Mucosa of rectum (tissue), 2 donors: ENCODE data around the gene TRAF1.

Experiments
- H3K27ac ChIP-seq, 2 donors: one replicate each; pipeline ENCODE4 v1.7.0; 2013; ENCODE audit warnings: inconsistent platforms in 2 of 2, low read depth in 2 of 2, low read length in 2 of 2
- H3K27me3 ChIP-seq, 2 donors: one replicate each; pipeline ENCODE4 v1.7.0; 2013; ENCODE audit warnings: low read length in 2 of 2; ENCODE audit not compliant: control insufficient read depth in 2 of 2, insufficient read depth in 2 of 2
- H3K36me3 ChIP-seq, 2 donors: one replicate each; pipeline ENCODE4 v1.7.0; 2013; ENCODE audit warnings: low read length in 2 of 2; ENCODE audit not compliant: control insufficient read depth in 2 of 2, insufficient read depth in 2 of 2
- H3K4me1 ChIP-seq, 2 donors: one replicate each; pipeline ENCODE4 v1.7.0; 2013; ENCODE audit warnings: low read length in 2 of 2, mild to moderate bottlenecking in 1 of 2; ENCODE audit not compliant: control insufficient read depth in 2 of 2, insufficient read depth in 2 of 2
- H3K4me3 ChIP-seq, 2 donors: one replicate each; pipeline ENCODE4 v1.7.0; 2013; ENCODE audit warnings: low read length in 2 of 2
- H3K9ac ChIP-seq, 2 donors: one replicate each; pipeline ENCODE4 v1.7.0; 2013; ENCODE audit warnings: low read length in 2 of 2, low read depth in 1 of 2, mild to moderate bottlenecking in 1 of 2
- H3K9me3 ChIP-seq, 2 donors: one replicate each; pipeline ENCODE4 v1.7.0; 2013; ENCODE audit warnings: low read length in 2 of 2; ENCODE audit not compliant: control insufficient read depth in 2 of 2
- donor health status: healthy.
- donor health status: Normal muscosa, but diverticular disease.

The TRAF1 gene

DNA sequence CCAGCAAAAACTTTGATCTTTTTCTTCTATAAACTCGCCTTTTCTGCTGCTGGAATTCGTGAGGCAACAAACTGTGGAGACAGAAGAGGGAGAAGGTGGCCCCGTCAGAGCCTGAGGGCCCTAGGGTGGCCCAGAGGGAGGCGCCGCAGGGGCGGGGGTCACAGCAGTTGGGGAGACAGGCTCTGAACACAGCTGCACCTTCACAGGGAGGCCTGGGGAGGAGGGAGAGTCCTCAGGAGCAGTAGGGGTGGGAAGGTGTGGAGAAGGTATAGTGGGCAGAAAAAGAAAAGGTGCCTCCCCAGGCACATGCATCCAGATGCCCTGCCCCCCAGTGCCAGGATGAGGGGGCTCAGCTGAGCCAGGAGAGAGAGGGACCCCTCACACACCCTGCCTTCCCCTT lies 64.7 kb downstream of the TRAF1 start:
- Histone ChIP-seq H3K27ac (no peak overlapping the region), H3K36me3 (peaks cover 23 to 47% of the 10 kb centered on the region in 2 donors), H3K4me3 (no peak overlapping the region), H3K9ac (no peak overlapping the region), H3K4me1 (peaks cover 0 to 5% of the 10 kb centered on the region in 2 donors), H3K9me3 (no peaks in the 10 kb centered on the region), H3K27me3 (no peaks in the 10 kb centered on the region)

DNA sequence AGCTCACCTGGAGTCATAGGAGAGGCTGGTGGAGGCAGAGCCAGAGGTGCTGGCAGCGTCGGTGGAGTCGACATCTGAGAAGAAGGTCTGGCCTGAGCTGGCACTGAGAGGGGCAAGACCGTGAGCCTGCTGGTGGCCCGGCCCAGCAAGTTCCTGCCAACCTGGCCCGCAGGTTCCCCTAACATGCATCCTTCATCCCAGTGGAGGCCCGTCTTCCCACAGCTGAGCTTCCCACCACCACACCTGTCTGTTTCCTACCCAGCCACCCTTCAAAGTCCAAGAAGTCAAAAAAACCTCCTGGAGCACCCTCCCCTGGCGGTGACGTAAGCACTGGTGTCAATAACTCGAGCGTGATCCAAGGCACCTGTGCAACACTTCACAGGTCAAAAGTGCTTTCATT lies 66.5 kb downstream of the TRAF1 start:
- Histone ChIP-seq H3K27me3 (no peaks in the 10 kb centered on the region), H3K36me3 (peaks cover 9 to 38% of the 10 kb centered on the region in 2 donors), H3K9me3 (no peaks in the 10 kb centered on the region), H3K4me3 (no peak overlapping the region), H3K9ac (no peak overlapping the region), H3K4me1 (peaks cover 0 to 5% of the 10 kb centered on the region in 2 donors), H3K27ac (no peak overlapping the region)

DNA sequence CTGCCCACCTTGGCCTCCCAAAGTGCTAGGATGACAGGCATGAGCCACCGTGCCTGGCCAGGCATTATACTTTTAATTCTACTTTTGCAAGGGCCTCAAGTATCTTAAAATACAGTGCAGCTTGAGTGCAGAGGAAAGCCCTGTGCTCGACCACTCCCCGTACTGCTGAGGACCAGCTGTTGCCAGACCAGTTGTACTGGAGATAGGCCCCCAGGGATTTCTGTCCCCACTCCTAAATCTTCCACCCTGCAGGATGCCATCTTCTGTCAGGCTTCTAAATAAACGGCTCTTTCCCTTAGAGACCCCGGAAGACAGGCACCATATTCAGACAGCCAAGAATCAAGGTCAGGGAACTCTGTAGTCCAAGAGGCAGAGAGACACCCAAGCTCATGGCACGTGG lies 67.2 kb downstream of the TRAF1 start:
- Histone ChIP-seq H3K27ac (no peak overlapping the region), H3K9ac (no peak overlapping the region), H3K9me3 (no peaks in the 10 kb centered on the region), H3K36me3 (peaks cover 9 to 38% of the 10 kb centered on the region in 2 donors), H3K4me1 (peaks cover 0 to 5% of the 10 kb centered on the region in 2 donors), H3K4me3 (no peak overlapping the region), H3K27me3 (no peaks in the 10 kb centered on the region)

DNA sequence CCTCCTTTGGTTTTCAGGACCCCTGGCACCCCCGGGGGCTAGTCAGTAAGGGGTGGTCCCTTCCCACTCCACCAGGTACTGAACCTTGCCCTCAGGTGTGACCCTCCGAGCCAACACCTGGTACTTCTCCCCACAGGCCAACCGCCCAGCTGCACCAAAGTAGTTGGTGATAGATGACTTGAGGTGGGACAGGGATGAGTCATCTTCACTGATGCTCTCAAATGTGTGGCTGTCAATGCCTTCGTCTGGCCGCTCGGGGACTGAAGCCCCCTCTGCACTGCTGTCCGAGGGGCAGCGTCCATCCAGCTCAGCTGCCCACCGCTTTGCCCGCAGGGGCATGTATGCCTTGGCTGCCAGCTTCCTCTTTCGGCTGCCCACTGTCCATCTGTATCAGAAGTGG lies 68.7 kb downstream of the TRAF1 start:
- peaks cover 9 to 43% of the 10 kb centered on the region in 2 donors for H3K36me3 ChIP-seq
- no peak overlapping the region for H3K27ac ChIP-seq
- H3K9ac ChIP-seq: no peak overlapping the region

DNA sequence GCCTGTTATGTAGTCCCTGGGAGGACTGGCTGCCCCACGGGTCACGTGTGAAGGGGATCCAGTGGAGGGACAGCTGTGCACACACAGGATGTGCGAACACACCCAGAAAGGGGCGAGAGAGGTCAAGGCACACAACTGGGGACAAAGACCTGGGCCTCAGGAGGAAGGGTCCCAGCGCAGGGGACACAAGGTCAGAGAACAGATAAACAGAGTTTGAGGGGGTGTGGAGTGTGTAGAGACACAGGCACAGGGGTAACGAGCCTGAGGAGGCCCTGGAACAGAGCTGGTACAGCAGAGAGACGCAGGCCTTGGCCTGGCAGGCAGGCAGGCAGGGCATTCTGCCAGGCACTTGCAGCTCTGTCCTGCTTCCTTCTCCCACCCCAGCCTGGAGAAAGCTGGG lies 69.1 kb downstream of the TRAF1 start:
- Histone ChIP-seq H3K4me3 (no peak overlapping the region), H3K27ac (no peak overlapping the region), H3K27me3 (no peaks in the 10 kb centered on the region), H3K36me3 (peaks cover 9 to 43% of the 10 kb centered on the region in 2 donors), H3K4me1 (peaks cover 0 to 5% of the 10 kb centered on the region in 2 donors), H3K9me3 (no peaks in the 10 kb centered on the region), H3K9ac (no peak overlapping the region)

More for the DNA sequence above, 68.7 kb downstream of the TRAF1 start:
- peaks cover 0 to 5% of the 10 kb centered on the region in 2 donors for H3K4me1 ChIP-seq
- no peaks in the 10 kb centered on the region for H3K9me3 ChIP-seq
- no peaks in the 10 kb centered on the region for H3K27me3 ChIP-seq
- no peak overlapping the region for H3K4me3 ChIP-seq

DNA sequence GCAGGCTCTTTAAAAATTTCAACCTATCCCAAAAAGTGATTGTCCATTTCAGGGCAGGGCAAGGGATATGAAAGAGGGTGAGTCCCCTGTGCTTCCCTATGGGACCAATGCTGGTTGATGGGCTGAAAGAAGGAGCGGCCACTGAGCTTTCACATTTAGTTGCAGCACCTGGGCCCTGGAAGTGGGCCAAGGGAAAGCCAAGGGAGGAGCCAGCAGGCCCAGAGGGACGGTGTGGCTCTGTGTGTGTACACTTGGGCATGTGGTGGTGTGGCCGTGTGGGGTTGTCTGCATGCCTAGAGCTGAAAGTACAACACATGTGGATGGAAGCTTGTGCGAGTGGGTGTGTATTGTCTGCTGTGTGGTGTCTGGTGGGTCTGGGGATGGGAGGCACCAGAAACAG lies 69.9 kb downstream of the TRAF1 start:
- Histone ChIP-seq H3K36me3 (peaks cover 9 to 39% of the 10 kb centered on the region in 2 donors), H3K9me3 (no peaks in the 10 kb centered on the region), H3K27me3 (no peaks in the 10 kb centered on the region), H3K27ac (no peak overlapping the region), H3K4me3 (no peak overlapping the region), H3K4me1 (peaks cover 0 to 5% of the 10 kb centered on the region in 2 donors), H3K9ac (no peak overlapping the region)

DNA sequence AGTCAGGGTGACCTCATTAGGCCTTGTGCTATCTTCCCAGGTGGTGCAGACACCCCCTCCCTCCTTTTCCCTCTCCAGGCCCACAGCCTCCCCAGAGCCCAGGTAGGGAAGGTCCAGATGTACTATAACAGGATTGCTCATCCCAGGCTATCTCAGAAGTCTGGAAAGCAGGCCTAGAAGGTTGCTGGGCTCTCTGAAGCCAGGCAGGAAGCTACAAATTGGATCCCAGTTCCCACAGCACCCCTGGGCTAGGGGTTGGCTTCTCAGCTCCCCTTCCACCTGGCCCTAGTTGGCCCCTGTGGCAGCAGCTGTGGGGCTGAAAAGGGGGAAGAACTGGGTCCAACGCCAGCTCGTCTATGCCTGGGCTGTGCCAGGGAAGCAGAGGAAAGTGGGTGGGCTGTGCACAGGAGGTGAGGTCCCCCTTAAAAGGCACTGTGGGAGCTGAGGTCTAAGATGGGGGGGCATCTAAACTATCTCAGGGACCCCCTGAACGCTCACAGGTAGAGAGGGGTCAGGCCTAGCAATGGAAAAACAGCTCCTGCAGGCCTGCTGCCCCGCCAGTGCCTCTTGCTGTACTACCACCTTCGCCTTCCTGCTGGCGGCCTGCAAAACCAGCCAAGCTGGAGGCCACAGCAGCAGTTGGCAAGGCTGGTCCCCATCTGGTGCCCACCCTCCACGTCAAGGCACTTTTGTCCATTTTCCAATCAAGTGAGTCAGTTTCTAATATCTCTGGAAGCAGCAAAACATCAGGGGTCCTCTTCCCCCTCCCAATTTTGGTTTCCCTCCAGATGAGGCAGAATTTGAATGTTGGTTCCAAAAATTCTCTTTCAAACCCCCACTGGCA lies 70.5 kb downstream of the TRAF1 start:
- no peak overlapping the region for H3K27ac ChIP-seq
- no peak overlapping the region for H3K4me3 ChIP-seq
- H3K9me3 ChIP-seq: no peaks in the 10 kb centered on the region
- H3K27me3 ChIP-seq: no peaks in the 10 kb centered on the region
- peaks cover 0 to 5% of the 10 kb centered on the region in 2 donors for H3K4me1 ChIP-seq
- H3K9ac ChIP-seq: no peak overlapping the region
- H3K36me3 ChIP-seq: peaks cover 8 to 35% of the 10 kb centered on the region in 2 donors

DNA sequence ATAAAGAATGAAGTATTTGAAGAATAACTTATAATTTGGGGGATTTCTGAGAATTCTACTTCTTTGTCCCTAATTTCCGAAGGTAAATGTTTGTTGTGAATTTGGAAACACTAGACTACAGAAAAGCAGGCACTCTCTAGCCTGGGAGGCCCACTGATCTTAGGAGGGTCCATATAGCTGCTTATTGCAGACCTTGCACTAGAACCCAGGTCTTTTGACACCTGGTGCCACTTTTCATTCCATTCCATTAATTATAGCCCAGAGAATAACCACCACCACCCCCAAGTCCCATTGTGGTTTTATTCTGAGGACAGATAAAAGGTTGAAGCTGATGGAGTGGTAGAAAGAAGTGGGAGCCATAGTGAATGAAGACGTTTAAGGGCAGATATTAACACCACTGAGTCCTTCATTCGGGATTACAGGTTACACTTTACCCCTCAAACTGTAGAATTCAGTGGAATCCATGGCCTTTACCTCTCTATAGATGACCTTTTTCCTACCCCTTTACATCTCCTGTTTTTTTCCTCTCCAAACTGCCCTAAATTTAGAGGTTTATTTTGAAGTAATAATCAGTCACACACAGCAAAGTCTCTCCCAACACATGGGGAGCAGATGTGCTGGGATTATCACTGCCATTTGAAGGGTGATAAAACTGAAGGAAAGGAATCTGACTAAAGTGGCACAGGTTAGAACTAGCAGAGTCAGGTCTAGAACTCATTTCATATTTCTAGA lies 71.8 kb downstream of the TRAF1 start:
- H3K4me1 ChIP-seq: peaks cover 0 to 5% of the 10 kb centered on the region in 2 donors
- peaks cover under 1 to 24% of the 10 kb centered on the region in 2 donors for H3K36me3 ChIP-seq
- no peaks in the 10 kb centered on the region for H3K27me3 ChIP-seq
- H3K27ac ChIP-seq: no peak overlapping the region
- no peak overlapping the region for H3K9ac ChIP-seq
- H3K4me3 ChIP-seq: no peak overlapping the region
- no peaks in the 10 kb centered on the region for H3K9me3 ChIP-seq

DNA sequence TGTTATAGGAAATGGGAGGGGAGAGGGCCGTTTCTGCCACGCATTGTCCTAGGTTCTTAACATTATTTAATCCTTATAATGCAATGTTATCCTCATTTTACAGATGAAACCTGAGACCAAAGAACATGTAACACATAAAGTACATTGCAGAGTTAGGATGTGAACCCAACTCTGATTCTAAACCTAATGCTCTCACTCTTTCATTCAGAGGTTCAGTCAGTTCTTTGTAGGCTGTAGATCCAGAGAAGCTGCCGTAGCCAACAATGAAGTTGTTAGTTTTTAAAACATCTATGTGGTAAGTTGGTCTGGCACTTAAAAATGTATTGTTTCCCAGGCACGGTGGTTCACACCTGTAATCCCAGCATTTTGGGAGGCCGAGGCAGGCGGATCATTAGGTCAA lies 73.4 kb downstream of the TRAF1 start:
- peaks cover 0 to 16% of the 10 kb centered on the region in 2 donors for H3K36me3 ChIP-seq
- no peaks in the 10 kb centered on the region for H3K27me3 ChIP-seq
- peaks cover 0 to 5% of the 10 kb centered on the region in 2 donors for H3K4me1 ChIP-seq
- H3K27ac ChIP-seq: no peak overlapping the region
- H3K4me3 ChIP-seq: no peak overlapping the region
- no peak overlapping the region for H3K9ac ChIP-seq
- H3K9me3 ChIP-seq: no peaks in the 10 kb centered on the region
